Measurements from ENCODE around the gene CADPS2.

CADPS2 gene

GRCh38 chr7:122790591-122790990 is 95.7 kb downstream of the CADPS2 start:
- no peak overlapping the region for H2AFZ ChIP-seq (ENCODE audit: low read depth, low read length)
- WGBS, result 100% methylated on average over 1 of the region's 2 CpGs
- H3K4me1 ChIP-seq (ENCODE audit: control insufficient read depth, insufficient read depth, low read depth, low read length), result no peaks in the 10 kb centered on the region
- no peak overlapping the region for H3K23ac ChIP-seq (ENCODE audit: low read length in 2 of 2)
- H3K14ac ChIP-seq (ENCODE audit: low read length in 2 of 2), result no peak overlapping the region
- DNase-seq, result no peak
- H3K27me3 ChIP-seq (ENCODE audit: control insufficient read depth in 1 of 2, insufficient read depth in 1 of 2, low read length in 2 of 2), result no peaks in the 10 kb centered on the region
- H3K79me1 ChIP-seq (replicated peaks; ENCODE audit: low read length, poor library complexity, severe bottlenecking), result no peaks in the 10 kb centered on the region
- H2BK12ac ChIP-seq (ENCODE audit: low read length in 2 of 2), result no peak overlapping the region
- no peak overlapping the region for H2BK5ac ChIP-seq (ENCODE audit: low read depth, low read length, poor library complexity, severe bottlenecking)
- H2BK120ac ChIP-seq (ENCODE audit: low read depth, low read length), result no peak overlapping the region
- H3K9ac ChIP-seq (ENCODE audit: low read length), result no peak overlapping the region
- H3K4me3 ChIP-seq (ENCODE audit: insufficient read depth in 1 of 2, low read depth in 1 of 2, low read length in 2 of 2), result no peak overlapping the region
- no peak overlapping the region for H2BK15ac ChIP-seq (ENCODE audit: low read depth, poor library complexity, severe bottlenecking)
- no peak overlapping the region for H4K91ac ChIP-seq (ENCODE audit: low read length)
- no peak overlapping the region for H3K4ac ChIP-seq (ENCODE audit: low read depth in 1 of 2, low read length in 2 of 2)
- no peak overlapping the region for H2AK5ac ChIP-seq (ENCODE audit: low read length, severe bottlenecking)
- H3K36me3 ChIP-seq (ENCODE audit: control insufficient read depth in 1 of 2, insufficient read depth in 2 of 2, low read depth in 1 of 2, low read length in 2 of 2), result no peaks in the 10 kb centered on the region
- H3K18ac ChIP-seq (ENCODE audit: low read depth in 1 of 2, low read length in 2 of 2), result no peak overlapping the region
- no peak overlapping the region for H3K27ac ChIP-seq (ENCODE audit: low read length, poor library complexity, severe bottlenecking)
- no peak overlapping the region for H4K8ac ChIP-seq (ENCODE audit: low read length)
- no peak overlapping the region for H3K4me2 ChIP-seq (ENCODE audit: low read length, poor library complexity, severe bottlenecking)
- no peaks in the 10 kb centered on the region for H3K9me3 ChIP-seq (ENCODE audit: control insufficient read depth, low read length)

GRCh38 chr7:122790132-122790531 is 96.1 kb downstream of the CADPS2 start:
- H3K4ac ChIP-seq (ENCODE audit: low read depth in 1 of 2, low read length in 2 of 2), result no peak overlapping the region
- no peak for DNase-seq
- H2BK120ac ChIP-seq (ENCODE audit: low read depth, low read length), result no peak overlapping the region
- H3K79me1 ChIP-seq (replicated peaks; ENCODE audit: low read length, poor library complexity, severe bottlenecking), result no peaks in the 10 kb centered on the region
- no peak overlapping the region for H3K23ac ChIP-seq (ENCODE audit: low read length in 2 of 2)
- H3K9ac ChIP-seq (ENCODE audit: low read length), result no peak overlapping the region
- H2BK15ac ChIP-seq (ENCODE audit: low read depth, poor library complexity, severe bottlenecking), result no peak overlapping the region
- H3K9me3 ChIP-seq (ENCODE audit: control insufficient read depth, low read length), result no peaks in the 10 kb centered on the region
- H3K4me1 ChIP-seq (ENCODE audit: control insufficient read depth, insufficient read depth, low read depth, low read length), result no peaks in the 10 kb centered on the region
- H3K4me3 ChIP-seq (ENCODE audit: insufficient read depth in 1 of 2, low read depth in 1 of 2, low read length in 2 of 2), result no peak overlapping the region
- 97% methylated on average over 2 of the region's 3 CpGs for WGBS
- no peak overlapping the region for H2BK12ac ChIP-seq (ENCODE audit: low read length in 2 of 2)
- H4K8ac ChIP-seq (ENCODE audit: low read length), result no peak overlapping the region
- no peak overlapping the region for H2AFZ ChIP-seq (ENCODE audit: low read depth, low read length)
- H4K91ac ChIP-seq (ENCODE audit: low read length), result no peak overlapping the region
- H3K27ac ChIP-seq (ENCODE audit: low read length, poor library complexity, severe bottlenecking), result no peak overlapping the region
- no peak overlapping the region for H2BK5ac ChIP-seq (ENCODE audit: low read depth, low read length, poor library complexity, severe bottlenecking)
- H3K18ac ChIP-seq (ENCODE audit: low read depth in 1 of 2, low read length in 2 of 2), result no peak overlapping the region
- no peaks in the 10 kb centered on the region for H3K36me3 ChIP-seq (ENCODE audit: control insufficient read depth in 1 of 2, insufficient read depth in 2 of 2, low read depth in 1 of 2, low read length in 2 of 2)
- no peak overlapping the region for H2AK5ac ChIP-seq (ENCODE audit: low read length, severe bottlenecking)
- no peak overlapping the region for H3K14ac ChIP-seq (ENCODE audit: low read length in 2 of 2)
- no peaks in the 10 kb centered on the region for H3K27me3 ChIP-seq (ENCODE audit: control insufficient read depth in 1 of 2, insufficient read depth in 1 of 2, low read length in 2 of 2)
- H3K4me2 ChIP-seq (ENCODE audit: low read length, poor library complexity, severe bottlenecking), result no peak overlapping the region

GRCh38 chr7:122789156-122789555 is 97.1 kb downstream of the CADPS2 start:
- H2BK15ac ChIP-seq (ENCODE audit: low read depth, poor library complexity, severe bottlenecking), result no peak overlapping the region
- no peaks in the 10 kb centered on the region for H3K4me1 ChIP-seq (ENCODE audit: control insufficient read depth, insufficient read depth, low read depth, low read length)

DNA sequence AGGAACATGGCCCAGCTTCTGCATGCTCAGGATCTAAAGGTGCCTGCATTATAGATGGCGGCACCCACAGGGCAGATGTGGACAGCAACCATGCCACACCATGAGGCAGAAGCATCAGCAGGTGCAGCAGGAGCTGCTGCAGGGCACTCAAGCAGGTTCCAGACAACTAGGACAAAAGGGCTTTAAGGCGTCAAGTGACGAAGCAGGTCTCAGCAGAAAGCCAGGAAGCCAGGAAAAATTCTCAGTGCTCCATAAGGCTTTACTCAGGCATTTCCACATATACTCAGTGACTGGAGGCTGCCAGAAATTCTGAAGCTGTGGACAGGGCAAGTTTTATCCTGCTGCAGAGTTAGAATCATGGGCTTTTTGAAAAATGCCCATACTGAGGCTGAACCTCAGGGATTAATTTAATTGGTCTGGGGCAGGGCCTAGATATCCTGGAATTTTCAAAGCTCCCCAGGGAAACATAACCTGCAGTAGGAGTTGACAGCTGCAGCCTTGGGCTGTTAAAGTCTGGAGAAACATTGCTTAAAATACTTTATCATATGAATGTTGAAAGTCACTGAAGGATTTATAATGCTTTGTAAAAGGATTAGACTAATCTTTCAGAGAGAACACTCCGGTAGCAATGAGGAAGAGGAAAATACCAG is 115.4 kb downstream of the CADPS2 start:
- WGBS, result 93% methylated on average over 3 of the region's 4 CpGs
- Histone ChIP-seq H3K4ac (ENCODE audit: low read depth in 1 of 2, low read length in 2 of 2) (no peak overlapping the region), H3K4me2 (ENCODE audit: low read length, poor library complexity, severe bottlenecking) (no peak overlapping the region), H3K27me3 (ENCODE audit: control insufficient read depth in 1 of 2, insufficient read depth in 1 of 2, low read length in 2 of 2) (no peaks in the 10 kb centered on the region), H2BK12ac (ENCODE audit: low read length in 2 of 2) (no peak overlapping the region), H3K23ac (ENCODE audit: low read length in 2 of 2) (no peak overlapping the region), H3K14ac (ENCODE audit: low read length in 2 of 2) (no peak overlapping the region), H3K18ac (ENCODE audit: low read depth in 1 of 2, low read length in 2 of 2) (no peak overlapping the region), H3K36me3 (ENCODE audit: control insufficient read depth in 1 of 2, insufficient read depth in 2 of 2, low read depth in 1 of 2, low read length in 2 of 2) (no peaks in the 10 kb centered on the region), H3K9ac (ENCODE audit: low read length) (no peak overlapping the region), H2AFZ (ENCODE audit: low read depth, low read length) (no peak overlapping the region), H2BK120ac (ENCODE audit: low read depth, low read length) (no peak overlapping the region), H3K9me3 (ENCODE audit: control insufficient read depth, low read length) (no peaks in the 10 kb centered on the region), H3K27ac (ENCODE audit: low read length, poor library complexity, severe bottlenecking) (no peak overlapping the region), H4K91ac (ENCODE audit: low read length) (no peak overlapping the region), H3K4me1 (ENCODE audit: control insufficient read depth, insufficient read depth, low read depth, low read length) (no peaks in the 10 kb centered on the region), H3K79me1 (replicated peaks; ENCODE audit: low read length, poor library complexity, severe bottlenecking) (no peaks in the 10 kb centered on the region), H2BK15ac (ENCODE audit: low read depth, poor library complexity, severe bottlenecking) (no peak overlapping the region), H2BK5ac (ENCODE audit: low read depth, low read length, poor library complexity, severe bottlenecking) (no peak overlapping the region), H4K8ac (ENCODE audit: low read length) (peak overlapping the region; percentile 23), H3K4me3 (ENCODE audit: insufficient read depth in 1 of 2, low read depth in 1 of 2, low read length in 2 of 2) (no peak overlapping the region), H2AK5ac (ENCODE audit: low read length, severe bottlenecking) (no peak overlapping the region)
- no peak for DNase-seq

More at GRCh38 chr7:122789156-122789555, 97.1 kb downstream of the CADPS2 start:
- Histone ChIP-seq H4K8ac (ENCODE audit: low read length) (no peak overlapping the region), H3K4ac (ENCODE audit: low read depth in 1 of 2, low read length in 2 of 2) (no peak overlapping the region), H3K9ac (ENCODE audit: low read length) (no peak overlapping the region), H2BK12ac (ENCODE audit: low read length in 2 of 2) (no peak overlapping the region), H3K4me2 (ENCODE audit: low read length, poor library complexity, severe bottlenecking) (no peak overlapping the region), H3K4me3 (ENCODE audit: insufficient read depth in 1 of 2, low read depth in 1 of 2, low read length in 2 of 2) (no peak overlapping the region), H3K36me3 (ENCODE audit: control insufficient read depth in 1 of 2, insufficient read depth in 2 of 2, low read depth in 1 of 2, low read length in 2 of 2) (no peaks in the 10 kb centered on the region), H2BK120ac (ENCODE audit: low read depth, low read length) (no peak overlapping the region), H3K14ac (ENCODE audit: low read length in 2 of 2) (no peak overlapping the region), H3K27ac (ENCODE audit: low read length, poor library complexity, severe bottlenecking) (no peak overlapping the region), H2BK5ac (ENCODE audit: low read depth, low read length, poor library complexity, severe bottlenecking) (no peak overlapping the region), H3K18ac (ENCODE audit: low read depth in 1 of 2, low read length in 2 of 2) (no peak overlapping the region), H2AK5ac (ENCODE audit: low read length, severe bottlenecking) (no peak overlapping the region), H3K23ac (ENCODE audit: low read length in 2 of 2) (no peak overlapping the region), H4K91ac (ENCODE audit: low read length) (no peak overlapping the region), H3K79me1 (replicated peaks; ENCODE audit: low read length, poor library complexity, severe bottlenecking) (no peaks in the 10 kb centered on the region), H3K9me3 (ENCODE audit: control insufficient read depth, low read length) (no peaks in the 10 kb centered on the region), H2AFZ (ENCODE audit: low read depth, low read length) (no peak overlapping the region), H3K27me3 (ENCODE audit: control insufficient read depth in 1 of 2, insufficient read depth in 1 of 2, low read length in 2 of 2) (no peaks in the 10 kb centered on the region)
- no CpG with 5 or more reads among the region's 1 CpG for WGBS
- peak; percentile 5 for DNase-seq

Measured in mesenchymal stem cell (in vitro differentiated cells and primary cell).